Caco-2 (cell line): Measurements from ENCODE around the gene APOA5. TPM values are rescaled to one million over a fixed set of nuclear protein-coding genes. Genes with fewer than 3 reads are reported as not detected.

Source experiments
- BruUV-seq: library from RNA; stranded (reverse); fragments of 400-500 nt; replicated peaks from 2 replicates; lab custom pipeline; 2021; lab: Mats Ljungman, UMichigan
- CTCF ChIA-PET: fragments of 300-600 bp; sonication (Branson Sonifier 250); formaldehyde crosslinking; loops from one replicate; lab custom pipeline; 2022; ENCODE audit warnings: antibody characterized with exemption; lab: Charles Lee
- POLR2A ChIA-PET: fragments of 300-600 bp; sonication (Branson Sonifier 250); formaldehyde crosslinking; loops from one replicate; lab custom pipeline; 2022; ENCODE audit warnings: antibody characterized with exemption; lab: Charles Lee
- DNase-seq, 2 experiments: peaks; one replicate each; pipeline versions ENCODE4 v3.0.0 to v3.0.0-alpha.2; 2020 to 2022
- H3K27me3 ChIP-seq: replicated peaks from 2 replicates; pipeline ENCODE4 v1.6.0; 2011; ENCODE audit warnings: low read length; ENCODE audit not compliant: control insufficient read depth, insufficient read depth
- H3K36me3 ChIP-seq: 2 replicates; pipeline ENCODE4 v1.5.1; 2011; ENCODE audit warnings: low read length; ENCODE audit not compliant: control insufficient read depth, insufficient read depth
- H3K4me1 ChIP-seq: fragments of 250-450 bp; sonication (Bioruptor Pico); 2 replicates; pipeline ENCODE4 v1.5.1; 2020; ENCODE audit warnings: mild to moderate bottlenecking
- H3K4me3 ChIP-seq: 2 replicates; pipeline ENCODE4 v1.5.1; 2011; ENCODE audit warnings: low read depth, mild to moderate bottlenecking, control low read depth, low read length
- H3K9me3 ChIP-seq: fragments of 250-450 bp; sonication (Bioruptor Pico); 2 replicates; pipeline ENCODE4 v1.5.1; 2020; ENCODE audit warnings: mild to moderate bottlenecking, moderate library complexity
- H3K27ac Mint-ChIP-seq: one replicate; pipeline ENCODE4 v1.8.0; 2022; ENCODE audit warnings: mixed read lengths; ENCODE audit not compliant: unreplicated experiment
- H3K27me3 Mint-ChIP-seq: one replicate; pipeline ENCODE4 v1.8.0; 2022; ENCODE audit warnings: mixed read lengths; ENCODE audit not compliant: insufficient read depth, unreplicated experiment
- H3K36me3 Mint-ChIP-seq: one replicate; pipeline ENCODE4 v1.8.0; 2022; ENCODE audit warnings: mild to moderate bottlenecking, mixed read lengths; ENCODE audit not compliant: insufficient read depth, unreplicated experiment
- H3K4me1 Mint-ChIP-seq: one replicate; pipeline ENCODE4 v1.8.0; 2022; ENCODE audit warnings: low read depth, mixed read lengths; ENCODE audit not compliant: unreplicated experiment
- H3K4me3 Mint-ChIP-seq: one replicate; pipeline ENCODE4 v1.8.0; 2022; ENCODE audit warnings: mild to moderate bottlenecking, moderate library complexity, mixed read lengths; ENCODE audit not compliant: unreplicated experiment
- H3K9me3 Mint-ChIP-seq: one replicate; pipeline ENCODE4 v1.8.0; 2022; ENCODE audit warnings: mixed read lengths; ENCODE audit not compliant: unreplicated experiment
- intact Hi-C: fragments of 100-400 bp; cut with micrococcal nuclease; formaldehyde crosslinking; loops from one replicate; pipeline ENCODE4 v1.10.0; 2022; ENCODE audit not compliant: unreplicated experiment
- total RNA-seq: library from RNA; stranded (reverse); gene quantifications from 2 replicates; pipeline ENCODE4 v1.2.3, GENCODE V29; 2022
- TF ChIP-seq, protein P1 (sequence below), 2 experiments: fragments of 200-600 bp in 1 of 2; IDR thresholded peaks; 1 replicate in 1 of 2; 2 replicates in 1 of 2; pipeline versions ENCODE4 v1.5.1 to v1.8.0; 2011 to 2022; ENCODE audit warnings: antibody characterized with exemption in 1 of 2, control low read depth in 1 of 2, inconsistent platforms in 1 of 2, low read depth in 1 of 2, low read length in 1 of 2, mild to moderate bottlenecking in 1 of 2, moderate library complexity in 1 of 2; ENCODE audit not compliant: insufficient read depth in 1 of 2, severe bottlenecking in 1 of 2, unreplicated experiment in 1 of 2

The APOA5 gene
- total RNA-seq, 1 experiment from 2014 or later, result 2.5 TPM

DNA sequence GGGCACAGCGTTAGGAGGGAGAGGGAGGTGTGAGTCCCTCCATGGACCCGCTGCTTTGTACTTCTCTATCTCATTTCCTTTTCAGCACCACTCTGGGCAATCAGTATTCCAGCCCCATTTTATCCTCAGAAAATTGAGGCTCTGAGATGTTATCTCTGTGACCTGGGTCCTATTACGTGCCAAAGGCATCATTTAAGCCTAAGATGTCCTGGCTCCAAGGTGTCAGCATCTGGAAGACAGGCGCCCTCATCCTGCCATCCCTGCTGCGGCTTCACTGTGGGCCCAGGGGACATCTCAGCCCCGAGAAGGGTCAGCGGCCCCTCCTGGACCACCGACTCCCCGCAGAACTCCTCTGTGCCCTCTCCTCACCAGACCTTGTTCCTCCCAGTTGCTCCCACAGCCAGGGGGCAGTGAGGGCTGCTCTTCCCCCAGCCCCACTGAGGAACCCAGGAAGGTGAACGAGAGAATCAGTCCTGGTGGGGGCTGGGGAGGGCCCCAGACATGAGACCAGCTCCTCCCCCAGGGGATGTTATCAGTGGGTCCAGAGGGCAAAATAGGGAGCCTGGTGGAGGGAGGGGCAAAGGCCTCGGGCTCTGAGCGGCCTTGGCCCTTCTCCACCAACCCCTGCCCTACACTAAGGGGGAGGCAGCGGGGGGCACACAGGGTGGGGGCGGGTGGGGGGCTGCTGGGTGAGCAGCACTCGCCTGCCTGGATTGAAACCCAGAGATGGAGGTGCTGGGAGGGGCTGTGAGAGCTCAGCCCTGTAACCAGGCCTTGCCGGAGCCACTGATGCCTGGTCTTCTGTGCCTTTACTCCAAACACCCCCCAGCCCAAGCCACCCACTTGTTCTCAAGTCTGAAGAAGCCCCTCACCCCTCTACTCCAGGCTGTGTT, 37.2 kb upstream of the APOA5 start:
- Mint-ChIP-seq H3K27ac (peak overlapping the region; percentile 59), H3K9me3 (peaks cover 10% of the 10 kb centered on the region), H3K27me3 (no peaks in the 10 kb centered on the region), H3K4me1 (peaks cover 48% of the 10 kb centered on the region), H3K4me3 (peak overlapping the region; percentile 50), H3K36me3 (peaks cover 22% of the 10 kb centered on the region)
- H3K9me3 ChIP-seq, result peaks cover 7% of the 10 kb centered on the region
- H3K27me3 ChIP-seq, result no peaks in the 10 kb centered on the region
- DNase-seq, result peak; percentile 96 to 97
- TF ChIP-seq, protein P1, sequence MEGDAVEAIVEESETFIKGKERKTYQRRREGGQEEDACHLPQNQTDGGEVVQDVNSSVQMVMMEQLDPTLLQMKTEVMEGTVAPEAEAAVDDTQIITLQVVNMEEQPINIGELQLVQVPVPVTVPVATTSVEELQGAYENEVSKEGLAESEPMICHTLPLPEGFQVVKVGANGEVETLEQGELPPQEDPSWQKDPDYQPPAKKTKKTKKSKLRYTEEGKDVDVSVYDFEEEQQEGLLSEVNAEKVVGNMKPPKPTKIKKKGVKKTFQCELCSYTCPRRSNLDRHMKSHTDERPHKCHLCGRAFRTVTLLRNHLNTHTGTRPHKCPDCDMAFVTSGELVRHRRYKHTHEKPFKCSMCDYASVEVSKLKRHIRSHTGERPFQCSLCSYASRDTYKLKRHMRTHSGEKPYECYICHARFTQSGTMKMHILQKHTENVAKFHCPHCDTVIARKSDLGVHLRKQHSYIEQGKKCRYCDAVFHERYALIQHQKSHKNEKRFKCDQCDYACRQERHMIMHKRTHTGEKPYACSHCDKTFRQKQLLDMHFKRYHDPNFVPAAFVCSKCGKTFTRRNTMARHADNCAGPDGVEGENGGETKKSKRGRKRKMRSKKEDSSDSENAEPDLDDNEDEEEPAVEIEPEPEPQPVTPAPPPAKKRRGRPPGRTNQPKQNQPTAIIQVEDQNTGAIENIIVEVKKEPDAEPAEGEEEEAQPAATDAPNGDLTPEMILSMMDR (IDR thresholded peaks at IDR 0.05; ENCODE audit: insufficient read depth in 1 of 2, low read depth in 1 of 2, low read length in 1 of 2, severe bottlenecking in 1 of 2, unreplicated experiment in 1 of 2), result peak; percentile 43 to 90
- TSS peak; percentile 69 for BruUV-seq
- intact Hi-C loops, result loop anchor here (1.0 to 2.0 kb wide), 8 partner anchors 8 to 277 kb away; partner anchors contain the start of genes APOA1 and ZPR1
- ChIA-PET POLR2A (interaction anchor here (0.6 to 2.5 kb wide), 10 partner anchors 8 to 349 kb away, joined by 3 to 18 read pairs (median 5); partner anchors contain the start of genes APOA1, APOA5, SIDT2 and ZPR1), CTCF (interaction anchor here (0.6 to 2.8 kb wide), 19 partner anchors 9 to 356 kb away, joined by 3 to 52 read pairs (median 5); partner anchors contain the start of genes APOA1, APOA5, SIDT2 and SIK3)
- H3K36me3 ChIP-seq, result no peaks in the 10 kb centered on the region
- H3K4me1 ChIP-seq, result peaks cover 87% of the 10 kb centered on the region
- H3K4me3 ChIP-seq, result no peak overlapping the region

DNA sequence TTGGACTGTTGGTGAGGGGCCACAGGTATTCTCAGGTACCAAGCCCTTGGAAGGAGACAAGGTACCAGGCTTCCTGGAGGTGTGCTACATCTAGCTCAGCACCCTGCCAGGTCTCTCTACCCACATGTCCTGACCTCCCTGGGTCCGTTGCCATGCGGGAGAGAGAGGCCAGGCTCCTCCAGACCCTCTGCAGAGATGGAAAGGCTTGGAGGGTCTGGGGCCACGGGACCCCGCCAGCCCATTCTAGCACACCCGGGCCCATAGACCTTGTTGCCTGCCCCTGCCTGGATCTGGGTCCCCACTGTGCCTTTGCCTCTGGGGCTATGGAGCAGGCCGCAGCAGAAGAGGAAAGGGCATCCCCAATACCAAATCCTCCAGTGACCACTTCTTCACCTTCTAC, 35.8 kb upstream of the APOA5 start:
- TF ChIP-seq, protein P1 (IDR thresholded peaks at IDR 0.05; ENCODE audit: insufficient read depth in 1 of 2, low read depth in 1 of 2, low read length in 1 of 2, severe bottlenecking in 1 of 2, unreplicated experiment in 1 of 2), result no peak
- DNase-seq, result no peak

More for the DNA sequence above, 35.8 kb upstream of the APOA5 start:
- Mint-ChIP-seq H3K9me3 (peaks cover 10% of the 10 kb centered on the region), H3K4me1 (peaks cover 58% of the 10 kb centered on the region), H3K4me3 (no peak overlapping the region), H3K27me3 (no peaks in the 10 kb centered on the region), H3K36me3 (peaks cover 20% of the 10 kb centered on the region), H3K27ac (peak overlapping the region; percentile 59)
- CTCF ChIA-PET, result interaction anchor here (1.2 to 2.9 kb wide), 4 partner anchors 14 to 37 kb away, joined by 4 to 52 read pairs (median 11); partner anchors contain the start of gene APOA5
- intact Hi-C loops, result no loop called here
- no TSS peak for BruUV-seq
- H3K4me3 ChIP-seq, result no peak overlapping the region
- peaks cover 7% of the 10 kb centered on the region for H3K9me3 ChIP-seq
- no peaks in the 10 kb centered on the region for H3K36me3 ChIP-seq
- H3K27me3 ChIP-seq, result no peaks in the 10 kb centered on the region
- POLR2A ChIA-PET, result interaction anchor here (0.9 to 2.5 kb wide), 2 partner anchors 10 to 19 kb away, joined by 7 to 11 read pairs; partner anchors contain the start of gene APOA1
- H3K4me1 ChIP-seq, result peaks cover 87% of the 10 kb centered on the region
